ENCODE results near the gene LRRC75A. TPM values are rescaled to one million over a fixed set of nuclear protein-coding genes. Genes with fewer than 3 reads are reported as not detected.
"Not testable (repeated sequence)": the region's sequence is repeated elsewhere in the genome, so short reads cannot be mapped to it uniquely, and the experiment has no call there.

LRRC75A gene
- total and polyA plus RNA-seq, 2 donors (not counting 3 experiments of a cell fraction or from before 2014, with no cell fraction given), result 3.7 to 6.1 TPM

DNA sequence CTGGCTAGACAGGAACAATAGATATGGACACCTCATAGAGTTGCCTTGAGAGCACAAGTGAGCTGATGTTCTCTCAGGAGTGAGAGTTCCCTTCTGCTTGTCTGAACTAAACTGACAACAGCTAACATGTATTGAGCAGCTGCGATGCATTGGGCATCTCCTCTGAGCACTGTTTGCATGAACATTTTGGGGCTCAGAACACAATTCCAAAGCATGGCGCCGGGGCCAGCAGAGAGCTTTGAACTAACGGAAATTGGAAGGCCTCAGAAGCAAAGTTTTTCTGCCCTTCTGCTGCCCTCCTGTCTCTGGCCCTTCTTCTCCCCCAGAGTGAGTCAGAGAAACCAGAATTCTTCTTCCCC lies 38.5 kb downstream of the LRRC75A start:
- H3K27me3 ChIP-seq (ENCODE audit: control insufficient read depth in 2 of 2, insufficient read depth in 2 of 2, low read length in 2 of 2), result no peaks in the 10 kb centered on the region
- no peak overlapping the region for H3K9ac ChIP-seq (replicated peaks; ENCODE audit: extremely low read depth, insufficient read depth, low read length)
- no peak overlapping the region for H3K4me2 ChIP-seq (ENCODE audit: insufficient read depth, low read length)
- no peak overlapping the region for H3K27ac ChIP-seq (ENCODE audit: insufficient read depth, low read depth, low read length)
- H3K9me1 ChIP-seq (replicated peaks; ENCODE audit: control insufficient read depth, extremely low read depth, insufficient read depth, low read length), result no peaks in the 10 kb centered on the region
- intact Hi-C loops (cut with micrococcal nuclease) (loop anchor here (1.0 to 2.0 kb wide), 5 partner anchors 33 to 136 kb away; no protein-coding TSS in a partner anchor), dilution Hi-C loops (cut with MboI; ENCODE audit: extremely low pct_ligation_motif_present, low sequenced_read_pairs) (no loop called here)
- POLR2A ChIA-PET, result interaction anchor here (1.0 to 3.5 kb wide), 3 partner anchors 15 to 73 kb away, joined by 3 to 14 read pairs (median 7); partner anchors contain the start of gene UBB
- TF ChIP-seq MYC (IDR thresholded peaks at IDR 0.05; ENCODE audit: low read depth, low read length) (no peak), POLR2A (IDR thresholded peaks at IDR 0.05; ENCODE audit: low read depth, low read length) (no peak), POLR2AphosphoS5 (IDR thresholded peaks at IDR 0.05; ENCODE audit: insufficient read depth, low read depth, low read length) (peak; percentile 14), FOS (IDR thresholded peaks at IDR 0.05; ENCODE audit: borderline replicate concordance, insufficient read depth, low read length) (no peak)
- no peak overlapping the region for H3K4me3 ChIP-seq (replicated peaks in 1 of 3; ENCODE audit: insufficient read depth in 1 of 3, low read depth in 1 of 3, low read length in 3 of 3)
- H3K4me1 ChIP-seq (ENCODE audit: control insufficient read depth, extremely low read depth, insufficient read depth, low read length), result no peaks in the 10 kb centered on the region
- no TSS peak for BruUV-seq (replicated peaks)
- FAIRE-seq (no peak), DNase-seq (ENCODE audit: low read depth, low spot score) (no peak)
- H3K36me3 ChIP-seq (ENCODE audit: control insufficient read depth in 2 of 2, extremely low read depth in 1 of 2, insufficient read depth in 2 of 2, low read length in 2 of 2), result peaks cover 0 to 6% of the 10 kb centered on the region in 2 experiments
- CTCF ChIA-PET, result interaction anchor here (0.5 to 7.3 kb wide), 35 partner anchors 10 to 136 kb away, joined by 3 to 440 read pairs (median 8); partner anchors contain the start of genes CENPV and LRRC75A
- H2AFZ ChIP-seq (ENCODE audit: low read depth, low read length), result no peak overlapping the region
- no peaks in the 10 kb centered on the region for H3K9me3 ChIP-seq (replicated peaks; ENCODE audit: control insufficient read depth, insufficient read depth, low read length)
- no peaks in the 10 kb centered on the region for H4K20me1 ChIP-seq (replicated peaks; ENCODE audit: control insufficient read depth, extremely low read depth, insufficient read depth, low read length)
- no peaks in the 10 kb centered on the region for H3K79me2 ChIP-seq (ENCODE audit: control insufficient read depth, insufficient read depth, low read length)

DNA sequence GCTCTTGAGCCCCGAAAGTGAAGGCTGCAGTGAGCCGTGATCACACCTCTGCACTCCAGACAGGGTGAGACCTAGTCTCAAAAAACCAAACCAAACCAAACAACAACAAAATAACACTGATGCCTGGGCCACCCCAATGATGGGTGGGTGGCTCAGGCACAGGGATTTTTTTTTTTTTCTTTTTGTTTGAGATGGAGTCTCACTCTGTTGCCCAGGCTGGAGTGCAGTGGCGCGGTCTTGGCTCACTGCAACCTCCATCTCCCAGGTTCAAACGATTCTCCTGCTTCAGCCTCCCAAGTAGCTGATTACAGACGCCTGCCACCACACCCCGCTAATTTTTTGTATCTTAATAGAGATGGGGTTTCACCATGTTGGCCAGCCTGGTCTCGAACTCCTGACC lies 39.7 kb downstream of the LRRC75A start:
- intact Hi-C loops (cut with micrococcal nuclease), result loop anchor here (2.0 kb wide), 2 partner anchors 65 to 89 kb away; no protein-coding TSS in a partner anchor
- DNase-seq (ENCODE audit: low read depth, low spot score); H2AFZ ChIP-seq (ENCODE audit: low read depth, low read length); FAIRE-seq; H4K20me1 ChIP-seq (replicated peaks; ENCODE audit: control insufficient read depth, extremely low read depth, insufficient read depth, low read length); H3K4me1 ChIP-seq (ENCODE audit: control insufficient read depth, extremely low read depth, insufficient read depth, low read length); BruUV-seq (replicated peaks); dilution Hi-C loops (cut with MboI; ENCODE audit: extremely low pct_ligation_motif_present, low sequenced_read_pairs); H3K9me1 ChIP-seq (replicated peaks; ENCODE audit: control insufficient read depth, extremely low read depth, insufficient read depth, low read length); H3K9ac ChIP-seq (replicated peaks; ENCODE audit: extremely low read depth, insufficient read depth, low read length); H3K4me2 ChIP-seq (ENCODE audit: insufficient read depth, low read length); H3K27me3 ChIP-seq (ENCODE audit: control insufficient read depth in 2 of 2, insufficient read depth in 2 of 2, low read length in 2 of 2); H3K9me3 ChIP-seq (replicated peaks; ENCODE audit: control insufficient read depth, insufficient read depth, low read length); H3K4me3 ChIP-seq (replicated peaks in 1 of 3; ENCODE audit: insufficient read depth in 1 of 3, low read depth in 1 of 3, low read length in 3 of 3); H3K79me2 ChIP-seq (ENCODE audit: control insufficient read depth, insufficient read depth, low read length); H3K27ac ChIP-seq (ENCODE audit: insufficient read depth, low read depth, low read length): not testable (repeated sequence)
- peaks cover 0 to 14% of the 10 kb centered on the region in 2 experiments for H3K36me3 ChIP-seq (ENCODE audit: control insufficient read depth in 2 of 2, extremely low read depth in 1 of 2, insufficient read depth in 2 of 2, low read length in 2 of 2)
- CTCF ChIA-PET, result interaction anchor here (1.2 to 7.3 kb wide), 12 partner anchors 9 to 137 kb away, joined by 3 to 440 read pairs (median 18); partner anchors contain the start of gene LRRC75A
- POLR2A ChIA-PET, result interaction anchor here (0.6 to 3.5 kb wide), 3 partner anchors 9 to 13 kb away, joined by 3 to 14 read pairs (median 3); no protein-coding TSS in a partner anchor

Data from endothelial cell of umbilical vein (primary cell).